ENCODE data around the gene KCNJ5. TPM values are rescaled to one million over a fixed set of nuclear protein-coding genes. Genes with fewer than 3 reads are reported as not detected.

The KCNJ5 gene
- total and polyA plus RNA-seq, 2 experiments from 2014 or later: under 0.01 TPM; not detected in 1

GRCh38 chr11:128879817-128880216, 11.3 kb upstream of the KCNJ5 start:
- Histone ChIP-seq H3K36me3 (ENCODE audit: low read depth) (no peaks in the 10 kb centered on the region), H3F3A (ENCODE audit: insufficient read depth) (no peaks in the 10 kb centered on the region), H4K20me1 (ENCODE audit: insufficient read depth) (no peaks in the 10 kb centered on the region), H3K9ac (no peak overlapping the region), H3K79me2 (ENCODE audit: insufficient read depth) (no peaks in the 10 kb centered on the region), H3K9me3 (ENCODE audit: low read depth) (no peaks in the 10 kb centered on the region), H3K4me1 (ENCODE audit: insufficient read depth) (no peaks in the 10 kb centered on the region), H3K27ac (no peak overlapping the region), H3K27me3 (replicated peaks; ENCODE audit: insufficient read depth) (peaks cover 45% of the 10 kb centered on the region), H3K4me2 (ENCODE audit: unreplicated experiment) (no peak overlapping the region), H3K4me3 (no peak overlapping the region), H2AFZ (no peak overlapping the region), H3K9me2 (ENCODE audit: insufficient read depth) (no peaks in the 10 kb centered on the region)
- DNase-seq: peak; percentile 26
- 74% methylated on average over 12 of the region's 12 CpGs for WGBS, 2 experiments (ENCODE audit: low coverage in 1 of 2, low lambda C conversion rate in 2 of 2, missing lambda C conversion rate in 2 of 2)
- in situ Hi-C loops (cut with MboI): loop anchor here (5.0 kb wide), 2 partner anchors 72 to 452 kb away; no protein-coding TSS in a partner anchor
- no peak for TF ChIP-seq EZH2 (IDR thresholded peaks at IDR 0.05; ENCODE audit: insufficient read depth, poor library complexity, severe bottlenecking)
- no peak for TF ChIP-seq EZH2phosphoT487 (IDR thresholded peaks at IDR 0.05; ENCODE audit: insufficient read depth, low read depth)

- Histone ChIP-seq H3K4me3 (no peak overlapping the region), H3K79me2 (ENCODE audit: insufficient read depth) (no peaks in the 10 kb centered on the region), H3K9ac (no peak overlapping the region), H3K36me3 (ENCODE audit: low read depth) (no peaks in the 10 kb centered on the region), H3F3A (ENCODE audit: insufficient read depth) (no peaks in the 10 kb centered on the region), H2AFZ (no peak overlapping the region), H3K9me3 (ENCODE audit: low read depth) (no peaks in the 10 kb centered on the region), H3K4me1 (ENCODE audit: insufficient read depth) (no peaks in the 10 kb centered on the region), H3K27ac (no peak overlapping the region), H3K4me2 (ENCODE audit: unreplicated experiment) (no peak overlapping the region), H4K20me1 (ENCODE audit: insufficient read depth) (no peaks in the 10 kb centered on the region), H3K9me2 (ENCODE audit: insufficient read depth) (no peaks in the 10 kb centered on the region), H3K27me3 (replicated peaks; ENCODE audit: insufficient read depth) (peaks cover 39% of the 10 kb centered on the region)
- WGBS, 2 experiments (ENCODE audit: low coverage in 1 of 2, low lambda C conversion rate in 2 of 2, missing lambda C conversion rate in 2 of 2): 73 to 74% methylated on average over 8 of the region's 8 CpGs
- in situ Hi-C loops (cut with MboI): loop anchor here (5.0 kb wide), 2 partner anchors 71 to 451 kb away; no protein-coding TSS in a partner anchor
- TF ChIP-seq EZH2 (IDR thresholded peaks at IDR 0.05; ENCODE audit: insufficient read depth, poor library complexity, severe bottlenecking): no peak
- no peak for TF ChIP-seq EZH2phosphoT487 (IDR thresholded peaks at IDR 0.05; ENCODE audit: insufficient read depth, low read depth)
- no peak for DNase-seq
Measured at GRCh38 chr11:128881221-128881620, 9.9 kb upstream of the KCNJ5 start.

GRCh38 chr11:128882451-128882850, 8.7 kb upstream of the KCNJ5 start:
- peaks cover 30% of the 10 kb centered on the region for H3K27me3 ChIP-seq (replicated peaks; ENCODE audit: insufficient read depth)
- H3K36me3 ChIP-seq (ENCODE audit: low read depth): no peaks in the 10 kb centered on the region
- in situ Hi-C loops (cut with MboI): loop anchor here (5.0 kb wide), 2 partner anchors 70 to 450 kb away; no protein-coding TSS in a partner anchor
- H3K9ac ChIP-seq: no peak overlapping the region
- H3K4me2 ChIP-seq (ENCODE audit: unreplicated experiment): no peak overlapping the region
- no peaks in the 10 kb centered on the region for H3F3A ChIP-seq (ENCODE audit: insufficient read depth)
- 40 to 45% methylated on average over 5 of the region's 5 CpGs for WGBS, 2 experiments (ENCODE audit: low coverage in 1 of 2, low lambda C conversion rate in 2 of 2, missing lambda C conversion rate in 2 of 2)
- H4K20me1 ChIP-seq (ENCODE audit: insufficient read depth): no peaks in the 10 kb centered on the region
- H2AFZ ChIP-seq: no peak overlapping the region
- no peak for TF ChIP-seq EZH2phosphoT487 (IDR thresholded peaks at IDR 0.05; ENCODE audit: insufficient read depth, low read depth)
- TF ChIP-seq EZH2 (IDR thresholded peaks at IDR 0.05; ENCODE audit: insufficient read depth, poor library complexity, severe bottlenecking): no peak
- H3K4me1 ChIP-seq (ENCODE audit: insufficient read depth): no peaks in the 10 kb centered on the region
- DNase-seq: no peak
- H3K27ac ChIP-seq: no peak overlapping the region
- H3K4me3 ChIP-seq: no peak overlapping the region
- H3K79me2 ChIP-seq (ENCODE audit: insufficient read depth): no peaks in the 10 kb centered on the region
- no peaks in the 10 kb centered on the region for H3K9me3 ChIP-seq (ENCODE audit: low read depth)
- H3K9me2 ChIP-seq (ENCODE audit: insufficient read depth): no peaks in the 10 kb centered on the region

GRCh38 chr11:128884054-128884453, 7.1 kb upstream of the KCNJ5 start:
- Histone ChIP-seq H3K9ac (no peak overlapping the region), H2AFZ (no peak overlapping the region), H3K9me3 (ENCODE audit: low read depth) (no peaks in the 10 kb centered on the region), H3K4me3 (no peak overlapping the region), H3K27ac (no peak overlapping the region), H3K27me3 (replicated peaks; ENCODE audit: insufficient read depth) (peaks cover 28% of the 10 kb centered on the region), H3K36me3 (ENCODE audit: low read depth) (no peaks in the 10 kb centered on the region), H3K4me1 (ENCODE audit: insufficient read depth) (no peaks in the 10 kb centered on the region), H3F3A (ENCODE audit: insufficient read depth) (no peaks in the 10 kb centered on the region), H3K9me2 (ENCODE audit: insufficient read depth) (no peaks in the 10 kb centered on the region), H3K4me2 (ENCODE audit: unreplicated experiment) (no peak overlapping the region), H4K20me1 (ENCODE audit: insufficient read depth) (no peaks in the 10 kb centered on the region), H3K79me2 (ENCODE audit: insufficient read depth) (no peaks in the 10 kb centered on the region)
- no peak for TF ChIP-seq EZH2 (IDR thresholded peaks at IDR 0.05; ENCODE audit: insufficient read depth, poor library complexity, severe bottlenecking)
- no peak for TF ChIP-seq EZH2phosphoT487 (IDR thresholded peaks at IDR 0.05; ENCODE audit: insufficient read depth, low read depth)
- 28 to 36% methylated on average over 4 of the region's 4 CpGs for WGBS, 2 experiments (ENCODE audit: low coverage in 1 of 2, low lambda C conversion rate in 2 of 2, missing lambda C conversion rate in 2 of 2)
- in situ Hi-C loops (cut with MboI): loop anchor here (5.0 kb wide), 2 partner anchors 68 to 448 kb away; no protein-coding TSS in a partner anchor
- no peak for DNase-seq
